H1 (cell line): ENCODE measurements around the gene ADNP2. TPM values are rescaled to one million over a fixed set of nuclear protein-coding genes. Genes with fewer than 3 reads are reported as not detected.

Experiments used
- GABPA ChIP-seq: IDR thresholded peaks from 2 replicates; pipeline ENCODE4 v1.6.1; 2011; ENCODE audit warnings: mild to moderate bottlenecking, low read length, moderate library complexity, borderline replicate concordance; ENCODE audit not compliant: insufficient read depth
- HDAC6 ChIP-seq: IDR thresholded peaks from one replicate; pipeline ENCODE4 v1.7.1; 2012; ENCODE audit warnings: low read depth, mild to moderate bottlenecking, inconsistent platforms, low read length, moderate library complexity
- NRF1 ChIP-seq: IDR thresholded peaks from 2 replicates; pipeline ENCODE4 v1.6.1; 2011; ENCODE audit warnings: mild to moderate bottlenecking, low read depth, low read length, improper control_type of control experiment
- RXRA ChIP-seq: IDR thresholded peaks from 2 replicates; pipeline ENCODE4 v1.6.1; 2011; ENCODE audit warnings: low read depth, mild to moderate bottlenecking, low read length, moderate library complexity; ENCODE audit not compliant: insufficient read depth
- TAF1 ChIP-seq: IDR thresholded peaks from 2 replicates; pipeline ENCODE4 v1.6.1; 2011; ENCODE audit warnings: mild to moderate bottlenecking, low read depth, low read length
- TAF7 ChIP-seq: optimal IDR thresholded peaks from 2 replicates; pipeline ENCODE3; 2011; ENCODE audit warnings: low read depth, mild to moderate bottlenecking, inconsistent platforms, low read length, moderate library complexity, borderline replicate concordance
- TEAD4 ChIP-seq: IDR thresholded peaks from 2 replicates; pipeline ENCODE4 v1.6.1; 2012; ENCODE audit warnings: low read depth, low read length, inconsistent platforms, mixed read lengths
- polyA plus RNA-seq, 7 experiments: library from polyadenylated mRNA; depleted of rRNA in 3 of 7; stranded (reverse) in 5 of 7; unstranded in 2 of 7; fragments of >200 nt in 5 of 7; fragments of 200-250 nt in 2 of 7; gene quantifications; 1 replicate in 5 of 7; 2 replicates in 1 of 7; 4 replicates in 1 of 7; pipeline versions ENCODE4 v1.2.1 to v1.2.3, GENCODE V29; 2011 to 2013; ENCODE audit warnings: missing spikeins in 2 of 7, mixed read lengths in 2 of 7
- total RNA-seq: library from RNA; stranded (reverse); fragmentation: NEBNext Ultra II Directional; extraction: Animal tissue kit (Norgen Biotek cat#: 25700); gene quantifications from 2 replicates; pipeline ENCODE4 v1.2.1, GENCODE V29; 2021
- TF ChIP-seq, protein P1 (sequence below): fragments of 300-600 bp; sonication (generic); IDR thresholded peaks from 2 replicates; pipeline ENCODE4 v1.7.1; 2012; ENCODE audit warnings: low read length, moderate library complexity, mild to moderate bottlenecking, inconsistent platforms; ENCODE audit not compliant: insufficient replicate concordance
- TF ChIP-seq, protein P2 (sequence below): IDR thresholded peaks from 2 replicates; pipeline ENCODE4 v1.6.1; 2011; ENCODE audit warnings: low read length, improper control_type of control experiment
- TF ChIP-seq, protein P3 (sequence below): IDR thresholded peaks from 2 replicates; pipeline ENCODE4 v1.6.1; 2012; ENCODE audit warnings: inconsistent platforms

ADNP2 gene
- total and polyA plus RNA-seq, 2 of the 8 experiments (the other 6 are each of a cell fraction or from before 2014, with no cell fraction given), result 25.1 to 61.6 TPM

DNA sequence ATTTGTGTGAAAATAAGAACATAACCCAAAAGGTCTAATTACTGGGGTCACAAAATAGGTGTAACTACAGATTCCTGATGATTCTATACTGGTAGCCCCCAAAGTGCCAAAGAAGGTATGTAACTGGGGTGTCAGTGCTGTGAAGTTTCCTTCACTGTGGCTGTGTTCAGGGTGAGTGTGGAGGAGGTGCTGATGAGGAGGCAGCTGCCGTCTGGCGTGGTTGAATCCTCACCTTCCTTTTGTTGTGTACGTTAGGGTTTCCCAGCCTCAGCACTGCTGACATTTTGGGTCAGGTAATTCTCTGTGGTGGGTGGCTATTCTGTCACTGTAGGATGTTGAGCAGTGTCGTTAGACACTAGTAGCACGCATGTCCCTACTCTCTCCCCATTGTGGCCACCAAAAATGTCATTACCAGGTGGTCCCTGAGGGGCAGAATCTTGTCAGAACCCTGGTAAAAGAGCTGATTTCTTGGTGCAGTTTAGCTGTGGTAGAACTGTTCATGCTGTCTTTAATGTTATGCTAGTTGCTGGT, 31.5 kb downstream of the ADNP2 start (continued):
- TF ChIP-seq, protein P1, sequence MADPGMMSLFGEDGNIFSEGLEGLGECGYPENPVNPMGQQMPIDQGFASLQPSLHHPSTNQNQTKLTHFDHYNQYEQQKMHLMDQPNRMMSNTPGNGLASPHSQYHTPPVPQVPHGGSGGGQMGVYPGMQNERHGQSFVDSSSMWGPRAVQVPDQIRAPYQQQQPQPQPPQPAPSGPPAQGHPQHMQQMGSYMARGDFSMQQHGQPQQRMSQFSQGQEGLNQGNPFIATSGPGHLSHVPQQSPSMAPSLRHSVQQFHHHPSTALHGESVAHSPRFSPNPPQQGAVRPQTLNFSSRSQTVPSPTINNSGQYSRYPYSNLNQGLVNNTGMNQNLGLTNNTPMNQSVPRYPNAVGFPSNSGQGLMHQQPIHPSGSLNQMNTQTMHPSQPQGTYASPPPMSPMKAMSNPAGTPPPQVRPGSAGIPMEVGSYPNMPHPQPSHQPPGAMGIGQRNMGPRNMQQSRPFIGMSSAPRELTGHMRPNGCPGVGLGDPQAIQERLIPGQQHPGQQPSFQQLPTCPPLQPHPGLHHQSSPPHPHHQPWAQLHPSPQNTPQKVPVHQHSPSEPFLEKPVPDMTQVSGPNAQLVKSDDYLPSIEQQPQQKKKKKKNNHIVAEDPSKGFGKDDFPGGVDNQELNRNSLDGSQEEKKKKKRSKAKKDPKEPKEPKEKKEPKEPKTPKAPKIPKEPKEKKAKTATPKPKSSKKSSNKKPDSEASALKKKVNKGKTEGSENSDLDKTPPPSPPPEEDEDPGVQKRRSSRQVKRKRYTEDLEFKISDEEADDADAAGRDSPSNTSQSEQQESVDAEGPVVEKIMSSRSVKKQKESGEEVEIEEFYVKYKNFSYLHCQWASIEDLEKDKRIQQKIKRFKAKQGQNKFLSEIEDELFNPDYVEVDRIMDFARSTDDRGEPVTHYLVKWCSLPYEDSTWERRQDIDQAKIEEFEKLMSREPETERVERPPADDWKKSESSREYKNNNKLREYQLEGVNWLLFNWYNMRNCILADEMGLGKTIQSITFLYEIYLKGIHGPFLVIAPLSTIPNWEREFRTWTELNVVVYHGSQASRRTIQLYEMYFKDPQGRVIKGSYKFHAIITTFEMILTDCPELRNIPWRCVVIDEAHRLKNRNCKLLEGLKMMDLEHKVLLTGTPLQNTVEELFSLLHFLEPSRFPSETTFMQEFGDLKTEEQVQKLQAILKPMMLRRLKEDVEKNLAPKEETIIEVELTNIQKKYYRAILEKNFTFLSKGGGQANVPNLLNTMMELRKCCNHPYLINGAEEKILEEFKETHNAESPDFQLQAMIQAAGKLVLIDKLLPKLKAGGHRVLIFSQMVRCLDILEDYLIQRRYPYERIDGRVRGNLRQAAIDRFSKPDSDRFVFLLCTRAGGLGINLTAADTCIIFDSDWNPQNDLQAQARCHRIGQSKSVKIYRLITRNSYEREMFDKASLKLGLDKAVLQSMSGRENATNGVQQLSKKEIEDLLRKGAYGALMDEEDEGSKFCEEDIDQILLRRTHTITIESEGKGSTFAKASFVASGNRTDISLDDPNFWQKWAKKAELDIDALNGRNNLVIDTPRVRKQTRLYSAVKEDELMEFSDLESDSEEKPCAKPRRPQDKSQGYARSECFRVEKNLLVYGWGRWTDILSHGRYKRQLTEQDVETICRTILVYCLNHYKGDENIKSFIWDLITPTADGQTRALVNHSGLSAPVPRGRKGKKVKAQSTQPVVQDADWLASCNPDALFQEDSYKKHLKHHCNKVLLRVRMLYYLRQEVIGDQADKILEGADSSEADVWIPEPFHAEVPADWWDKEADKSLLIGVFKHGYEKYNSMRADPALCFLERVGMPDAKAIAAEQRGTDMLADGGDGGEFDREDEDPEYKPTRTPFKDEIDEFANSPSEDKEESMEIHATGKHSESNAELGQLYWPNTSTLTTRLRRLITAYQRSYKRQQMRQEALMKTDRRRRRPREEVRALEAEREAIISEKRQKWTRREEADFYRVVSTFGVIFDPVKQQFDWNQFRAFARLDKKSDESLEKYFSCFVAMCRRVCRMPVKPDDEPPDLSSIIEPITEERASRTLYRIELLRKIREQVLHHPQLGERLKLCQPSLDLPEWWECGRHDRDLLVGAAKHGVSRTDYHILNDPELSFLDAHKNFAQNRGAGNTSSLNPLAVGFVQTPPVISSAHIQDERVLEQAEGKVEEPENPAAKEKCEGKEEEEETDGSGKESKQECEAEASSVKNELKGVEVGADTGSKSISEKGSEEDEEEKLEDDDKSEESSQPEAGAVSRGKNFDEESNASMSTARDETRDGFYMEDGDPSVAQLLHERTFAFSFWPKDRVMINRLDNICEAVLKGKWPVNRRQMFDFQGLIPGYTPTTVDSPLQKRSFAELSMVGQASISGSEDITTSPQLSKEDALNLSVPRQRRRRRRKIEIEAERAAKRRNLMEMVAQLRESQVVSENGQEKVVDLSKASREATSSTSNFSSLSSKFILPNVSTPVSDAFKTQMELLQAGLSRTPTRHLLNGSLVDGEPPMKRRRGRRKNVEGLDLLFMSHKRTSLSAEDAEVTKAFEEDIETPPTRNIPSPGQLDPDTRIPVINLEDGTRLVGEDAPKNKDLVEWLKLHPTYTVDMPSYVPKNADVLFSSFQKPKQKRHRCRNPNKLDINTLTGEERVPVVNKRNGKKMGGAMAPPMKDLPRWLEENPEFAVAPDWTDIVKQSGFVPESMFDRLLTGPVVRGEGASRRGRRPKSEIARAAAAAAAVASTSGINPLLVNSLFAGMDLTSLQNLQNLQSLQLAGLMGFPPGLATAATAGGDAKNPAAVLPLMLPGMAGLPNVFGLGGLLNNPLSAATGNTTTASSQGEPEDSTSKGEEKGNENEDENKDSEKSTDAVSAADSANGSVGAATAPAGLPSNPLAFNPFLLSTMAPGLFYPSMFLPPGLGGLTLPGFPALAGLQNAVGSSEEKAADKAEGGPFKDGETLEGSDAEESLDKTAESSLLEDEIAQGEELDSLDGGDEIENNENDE, result no peak
- TF ChIP-seq HDAC6, result no peak
- TF ChIP-seq TAF1, result no peak
- TF ChIP-seq, protein P2, sequence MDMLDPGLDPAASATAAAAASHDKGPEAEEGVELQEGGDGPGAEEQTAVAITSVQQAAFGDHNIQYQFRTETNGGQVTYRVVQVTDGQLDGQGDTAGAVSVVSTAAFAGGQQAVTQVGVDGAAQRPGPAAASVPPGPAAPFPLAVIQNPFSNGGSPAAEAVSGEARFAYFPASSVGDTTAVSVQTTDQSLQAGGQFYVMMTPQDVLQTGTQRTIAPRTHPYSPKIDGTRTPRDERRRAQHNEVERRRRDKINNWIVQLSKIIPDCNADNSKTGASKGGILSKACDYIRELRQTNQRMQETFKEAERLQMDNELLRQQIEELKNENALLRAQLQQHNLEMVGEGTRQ, result no peak
- no peak for TF ChIP-seq RXRA
- no peak for TF ChIP-seq TEAD4
- TF ChIP-seq, protein P3, sequence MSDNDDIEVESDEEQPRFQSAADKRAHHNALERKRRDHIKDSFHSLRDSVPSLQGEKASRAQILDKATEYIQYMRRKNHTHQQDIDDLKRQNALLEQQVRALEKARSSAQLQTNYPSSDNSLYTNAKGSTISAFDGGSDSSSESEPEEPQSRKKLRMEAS, result no peak
- TF ChIP-seq NRF1, result no peak
- no peak for TF ChIP-seq TAF7
- TF ChIP-seq GABPA, result no peak
